Gastrocnemius medialis (tissue), 4 donors: ENCODE results near the gene SMG6. TPM values are rescaled to one million over a fixed set of nuclear protein-coding genes. Genes with fewer than 3 reads are reported as not detected.
A peak's percentile ranks its signal among the peaks of the same experiment; 100 is the strongest.

Experiments used
- ATAC-seq, 2 donors: fragments of 150-250 bp; one replicate each; pipeline ENCODE4 v1.9.1; 2016
- DNase-seq, 2 donors: peaks; one replicate each; pipeline ENCODE4 v3.0.0-alpha.2; 2019
- H3K27ac ChIP-seq, 4 donors: fragments of 200-600 bp; sonication (generic); 1 replicate in 1 of 4; 2 replicates in 3 of 4; pipeline ENCODE4 v1.5.1; 2016 to 2018; ENCODE audit warnings: mild to moderate bottlenecking in 2 of 4, moderate library complexity in 1 of 4
- H3K27me3 ChIP-seq, 3 donors: fragments of 200-600 bp; sonication (generic) in 2 of 3; 1 replicate in 1 of 3; 2 replicates in 2 of 3; pipeline versions ENCODE4 v1.5.1 to v1.6.0; 2016 to 2019; ENCODE audit warnings: mild to moderate bottlenecking in 1 of 3, moderate library complexity in 1 of 3
- H3K36me3 ChIP-seq, 2 donors: fragments of 200-600 bp; sonication (generic) in 1 of 2; one replicate each; pipeline ENCODE4 v1.5.1; 2017 to 2018
- H3K4me1 ChIP-seq, 2 donors: fragments of 200-600 bp; sonication (generic) in 1 of 2; one replicate each; pipeline ENCODE4 v1.5.1; 2016 to 2017; ENCODE audit warnings: mild to moderate bottlenecking in 2 of 2
- H3K4me3 ChIP-seq, 4 donors: fragments of 200-600 bp; sonication (generic) in 3 of 4; 1 replicate in 1 of 4; 2 replicates in 3 of 4; pipeline ENCODE4 v1.5.1; 2016 to 2019; ENCODE audit warnings: mild to moderate bottlenecking in 2 of 4
- H3K9me3 ChIP-seq, 3 donors: fragments of 200-600 bp; sonication (generic) in 2 of 3; 1 replicate in 1 of 3; 2 replicates in 2 of 3; pipeline ENCODE4 v1.5.1; 2016 to 2019
- CTCF ChIP-seq, 5 experiments: fragments of 450-650 bp in 3 of 5; fragments of 200-600 bp in 2 of 5; sonication (generic) in 2 of 5; IDR thresholded peaks in 4 of 5; conservative IDR thresholded peaks in 1 of 5; 1 replicate in 4 of 5; 2 replicates in 1 of 5; pipeline ENCODE4 v1.5.1; 2016 to 2019; ENCODE audit warnings: antibody characterized with exemption in 5 of 5, mild to moderate bottlenecking in 3 of 5, moderate library complexity in 3 of 5
- POLR2A ChIP-seq, 2 donors: fragments of 450-650 bp; IDR thresholded peaks; one replicate each; pipeline ENCODE4 v1.6.1; 2017; ENCODE audit warnings: antibody characterized with exemption in 2 of 2, mild to moderate bottlenecking in 2 of 2, moderate library complexity in 2 of 2
- in situ Hi-C, 4 donors: fragments of 200-750 bp; cut with MboI; loops; one replicate each; pipeline versions ENCODE4 v1.15.0 to v1.8.0; 2017; ENCODE audit warnings: low sequenced_read_pairs in 4 of 4
- intact Hi-C: fragments of 100-400 bp; cut with DNase I; formaldehyde crosslinking; loops from one replicate; pipeline ENCODE4 v1.15.1; 2023; ENCODE audit warnings: low total_unique reads
- total RNA-seq, 4 donors: library from RNA; depleted of rRNA; stranded (reverse); fragments of >200 nt; gene quantifications; one replicate each; pipeline versions ENCODE4 v1.1.0 to v1.2.3, GENCODE V29; 2016

The SMG6 gene
- total RNA-seq, result 10 to 100 TPM; 20.5 to 27.8 (median 23.0) TPM

GRCh38 chr17:2303204-2304188 is at the start of gene SMG6, which contains the start of gene SRR:
Gene SMG6 (minus strand): TSS chr17:2303785. CDS start chr17:2303720, 65 bp downstream.
Gene SRR (plus strand): TSS chr17:2303950. CDS start chr17:2315561, 11,611 bp downstream.
- H3K36me3 ChIP-seq, result peaks cover 0 to 21% of the 10 kb centered on the region in 2 donors
- intact Hi-C loops, result loop anchor here (2.0 kb wide), 1 partner anchor 49 kb away; no protein-coding TSS in a partner anchor
- H3K27ac ChIP-seq, result peak within 1 kb of the TSS; percentile 81 to 92 (median 90)
- H3K4me3 ChIP-seq, result peak within 1 kb of the TSS; percentile 66 to 83 (median 79)
- in situ Hi-C loops, result no loop called here
- ATAC-seq, result peak; percentile 93 to 94
- DNase-seq, result peak; percentile 81 to 89
- TF ChIP-seq POLR2A (IDR thresholded peaks at IDR 0.05), result peak; percentile 78 to 82
- TF ChIP-seq CTCF (IDR thresholded peaks at IDR 0.05 in 4 of 5, conservative IDR thresholded peaks at IDR 0.05 in 1 of 5), result peak in 1 of 5 experiments; percentile 18
- H3K9me3 ChIP-seq, result no peaks in the 10 kb centered on the region
- H3K4me1 ChIP-seq, result peaks cover 11 to 12% of the 10 kb centered on the region in 2 donors
- H3K27me3 ChIP-seq, result no peaks in the 10 kb centered on the region

GRCh38 chr17:2351269-2351668 is 47.7 kb upstream of the SMG6 start:
- no peaks in the 10 kb centered on the region for H3K9me3 ChIP-seq
- intact Hi-C loops, result loop anchor here (5.0 kb wide), 1 partner anchor 299 kb away; no protein-coding TSS in a partner anchor
- no peaks in the 10 kb centered on the region for H3K27me3 ChIP-seq
- H3K4me1 ChIP-seq, result peaks cover 14 to 16% of the 10 kb centered on the region in 2 donors
- no peaks in the 10 kb centered on the region for H3K36me3 ChIP-seq
- no peak overlapping the region for H3K27ac ChIP-seq
- in situ Hi-C loops, result no loop called here
- TF ChIP-seq CTCF (IDR thresholded peaks at IDR 0.05 in 4 of 5, conservative IDR thresholded peaks at IDR 0.05 in 1 of 5), result no peak
- no peak for TF ChIP-seq POLR2A (IDR thresholded peaks at IDR 0.05)
- DNase-seq (no peak), ATAC-seq (no peak)
- no peak overlapping the region for H3K4me3 ChIP-seq

GRCh38 chr17:2347805-2348685 is 44.5 kb upstream of the SMG6 start:
- H3K36me3 ChIP-seq, result no peaks in the 10 kb centered on the region
- peaks cover 14% of the 10 kb centered on the region in 2 donors for H3K4me1 ChIP-seq
- in situ Hi-C loops (no loop called here), intact Hi-C loops (loop anchor here (1.0 kb wide), 1 partner anchor 16 kb away; no protein-coding TSS in a partner anchor)
- DNase-seq (peak; percentile 87 to 91), ATAC-seq (peak; percentile 98 to 99)
- no peak overlapping the region for H3K4me3 ChIP-seq
- TF ChIP-seq CTCF (IDR thresholded peaks at IDR 0.05 in 4 of 5, conservative IDR thresholded peaks at IDR 0.05 in 1 of 5), result no peak
- TF ChIP-seq POLR2A (IDR thresholded peaks at IDR 0.05), result no peak
- H3K9me3 ChIP-seq, result no peaks in the 10 kb centered on the region
- no peaks in the 10 kb centered on the region for H3K27me3 ChIP-seq
- peak overlapping the region; percentile 79 to 87 (median 84) for H3K27ac ChIP-seq

GRCh38 chr17:2346475-2346874 is 42.9 kb upstream of the SMG6 start:
- DNase-seq, result no peak
- Histone ChIP-seq H3K9me3 (no peaks in the 10 kb centered on the region), H3K27me3 (no peaks in the 10 kb centered on the region), H3K27ac (peak overlapping the region; percentile 24 to 87 (median 80)), H3K4me3 (no peak overlapping the region), H3K36me3 (no peaks in the 10 kb centered on the region), H3K4me1 (peaks cover 11 to 14% of the 10 kb centered on the region in 2 donors)
- intact Hi-C loops (no loop called here), in situ Hi-C loops (no loop called here)
- TF ChIP-seq CTCF (IDR thresholded peaks at IDR 0.05 in 4 of 5, conservative IDR thresholded peaks at IDR 0.05 in 1 of 5) (no peak), POLR2A (IDR thresholded peaks at IDR 0.05) (no peak)
- ATAC-seq, result no peak
